ENCODE measurements around the gene ASAP3.

The ASAP3 gene

DNA sequence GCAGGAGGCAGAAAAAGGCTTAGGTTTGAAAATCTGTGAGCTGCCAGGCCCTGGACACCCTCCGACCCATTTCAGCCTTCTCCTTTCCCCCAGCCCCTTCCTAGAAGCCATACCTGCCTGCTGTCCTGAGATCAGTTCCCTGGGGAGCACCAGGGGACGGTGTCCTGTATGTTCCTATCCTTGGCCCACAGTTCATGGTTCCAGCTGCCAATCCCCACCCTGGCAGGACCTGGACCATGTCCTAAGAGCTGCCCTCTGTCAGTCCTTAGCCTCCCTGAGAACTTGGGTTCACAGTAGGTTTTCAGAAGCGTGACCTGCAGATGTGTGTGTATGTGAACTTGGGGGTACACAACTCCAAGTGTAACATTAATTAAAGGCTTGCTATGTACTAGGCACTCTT is 63.2 kb downstream of the ASAP3 start:
- Histone ChIP-seq H3K36me3 (ENCODE audit: control insufficient read depth in 2 of 2, insufficient read depth in 1 of 2, low read length in 2 of 2) (peaks cover 0 to 3% of the 10 kb centered on the region in 2 experiments; a peak in 1 of 3 replicates), H3K4me3 (ENCODE audit: low read depth, low read length) (no peak overlapping the region), H3K4me1 (ENCODE audit: control insufficient read depth, insufficient read depth, low read length) (no peaks in the 10 kb centered on the region), H3K27ac (ENCODE audit: extremely low read depth, low read depth, low read length) (no peak overlapping the region), H3K9me3 (ENCODE audit: control insufficient read depth, insufficient read depth, low read depth, low read length) (no peaks in the 10 kb centered on the region)
- TF ChIP-seq ZNF2 (tag by site-specific recombination; IDR thresholded peaks at IDR 0.05) (no peak), ZFP3 (tag by site-specific recombination; IDR thresholded peaks at IDR 0.05; ENCODE audit: low read depth) (no peak), ZNF350 (tag by site-specific recombination; IDR thresholded peaks at IDR 0.05) (no peak), MYNN (tag by site-specific recombination; IDR thresholded peaks at IDR 0.05; ENCODE audit: borderline replicate concordance) (no peak), WT1 (tag by site-specific recombination; IDR thresholded peaks at IDR 0.05) (no peak), SCRT1 (tag by site-specific recombination; IDR thresholded peaks at IDR 0.05; ENCODE audit: borderline replicate concordance) (no peak), ZNF585B (tag by site-specific recombination; IDR thresholded peaks at IDR 0.05) (no peak), ZNF174 (tag by site-specific recombination; IDR thresholded peaks at IDR 0.05) (no peak), SCRT2 (tag by site-specific recombination; IDR thresholded peaks at IDR 0.05) (no peak), YY2 (tag by site-specific recombination; IDR thresholded peaks at IDR 0.05) (no peak), ZNF830 (tag by site-specific recombination; IDR thresholded peaks at IDR 0.05; ENCODE audit: low read depth) (no peak), ZNF175 (tag by site-specific recombination; IDR thresholded peaks at IDR 0.05) (no peak), ZNF571 (tag by site-specific recombination; IDR thresholded peaks at IDR 0.05) (no peak)
- TF ChIP-seq, protein P1, sequence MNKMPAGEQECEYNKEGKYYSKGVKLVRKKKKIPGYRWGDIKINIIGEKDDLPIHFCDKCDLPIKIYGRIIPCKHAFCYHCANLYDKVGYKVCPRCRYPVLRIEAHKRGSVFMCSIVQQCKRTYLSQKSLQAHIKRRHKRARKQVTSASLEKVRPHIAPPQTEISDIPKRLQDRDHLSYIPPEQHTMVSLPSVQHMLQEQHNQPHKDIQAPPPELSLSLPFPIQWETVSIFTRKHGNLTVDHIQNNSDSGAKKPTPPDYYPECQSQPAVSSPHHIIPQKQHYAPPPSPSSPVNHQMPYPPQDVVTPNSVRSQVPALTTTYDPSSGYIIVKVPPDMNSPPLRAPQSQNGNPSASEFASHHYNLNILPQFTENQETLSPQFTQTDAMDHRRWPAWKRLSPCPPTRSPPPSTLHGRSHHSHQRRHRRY (tag by site-specific recombination; IDR thresholded peaks at IDR 0.05) = no peak
- TF ChIP-seq, protein P2, sequence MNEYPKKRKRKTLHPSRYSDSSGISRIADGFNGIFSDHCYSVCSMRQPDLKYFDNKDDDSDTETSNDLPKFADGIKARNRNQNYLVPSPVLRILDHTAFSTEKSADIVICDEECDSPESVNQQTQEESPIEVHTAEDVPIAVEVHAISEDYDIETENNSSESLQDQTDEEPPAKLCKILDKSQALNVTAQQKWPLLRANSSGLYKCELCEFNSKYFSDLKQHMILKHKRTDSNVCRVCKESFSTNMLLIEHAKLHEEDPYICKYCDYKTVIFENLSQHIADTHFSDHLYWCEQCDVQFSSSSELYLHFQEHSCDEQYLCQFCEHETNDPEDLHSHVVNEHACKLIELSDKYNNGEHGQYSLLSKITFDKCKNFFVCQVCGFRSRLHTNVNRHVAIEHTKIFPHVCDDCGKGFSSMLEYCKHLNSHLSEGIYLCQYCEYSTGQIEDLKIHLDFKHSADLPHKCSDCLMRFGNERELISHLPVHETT (tag by site-specific recombination; IDR thresholded peaks at IDR 0.05) = no peak
- TF ChIP-seq, protein P3, sequence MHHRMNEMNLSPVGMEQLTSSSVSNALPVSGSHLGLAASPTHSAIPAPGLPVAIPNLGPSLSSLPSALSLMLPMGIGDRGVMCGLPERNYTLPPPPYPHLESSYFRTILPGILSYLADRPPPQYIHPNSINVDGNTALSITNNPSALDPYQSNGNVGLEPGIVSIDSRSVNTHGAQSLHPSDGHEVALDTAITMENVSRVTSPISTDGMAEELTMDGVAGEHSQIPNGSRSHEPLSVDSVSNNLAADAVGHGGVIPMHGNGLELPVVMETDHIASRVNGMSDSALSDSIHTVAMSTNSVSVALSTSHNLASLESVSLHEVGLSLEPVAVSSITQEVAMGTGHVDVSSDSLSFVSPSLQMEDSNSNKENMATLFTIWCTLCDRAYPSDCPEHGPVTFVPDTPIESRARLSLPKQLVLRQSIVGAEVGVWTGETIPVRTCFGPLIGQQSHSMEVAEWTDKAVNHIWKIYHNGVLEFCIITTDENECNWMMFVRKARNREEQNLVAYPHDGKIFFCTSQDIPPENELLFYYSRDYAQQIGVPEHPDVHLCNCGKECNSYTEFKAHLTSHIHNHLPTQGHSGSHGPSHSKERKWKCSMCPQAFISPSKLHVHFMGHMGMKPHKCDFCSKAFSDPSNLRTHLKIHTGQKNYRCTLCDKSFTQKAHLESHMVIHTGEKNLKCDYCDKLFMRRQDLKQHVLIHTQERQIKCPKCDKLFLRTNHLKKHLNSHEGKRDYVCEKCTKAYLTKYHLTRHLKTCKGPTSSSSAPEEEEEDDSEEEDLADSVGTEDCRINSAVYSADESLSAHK (tag by site-specific recombination; IDR thresholded peaks at IDR 0.05) = no peak
- TF ChIP-seq, protein P4, sequence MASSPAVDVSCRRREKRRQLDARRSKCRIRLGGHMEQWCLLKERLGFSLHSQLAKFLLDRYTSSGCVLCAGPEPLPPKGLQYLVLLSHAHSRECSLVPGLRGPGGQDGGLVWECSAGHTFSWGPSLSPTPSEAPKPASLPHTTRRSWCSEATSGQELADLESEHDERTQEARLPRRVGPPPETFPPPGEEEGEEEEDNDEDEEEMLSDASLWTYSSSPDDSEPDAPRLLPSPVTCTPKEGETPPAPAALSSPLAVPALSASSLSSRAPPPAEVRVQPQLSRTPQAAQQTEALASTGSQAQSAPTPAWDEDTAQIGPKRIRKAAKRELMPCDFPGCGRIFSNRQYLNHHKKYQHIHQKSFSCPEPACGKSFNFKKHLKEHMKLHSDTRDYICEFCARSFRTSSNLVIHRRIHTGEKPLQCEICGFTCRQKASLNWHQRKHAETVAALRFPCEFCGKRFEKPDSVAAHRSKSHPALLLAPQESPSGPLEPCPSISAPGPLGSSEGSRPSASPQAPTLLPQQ (tag by site-specific recombination; IDR thresholded peaks at IDR 0.05) = no peak
- TF ChIP-seq, protein P5, sequence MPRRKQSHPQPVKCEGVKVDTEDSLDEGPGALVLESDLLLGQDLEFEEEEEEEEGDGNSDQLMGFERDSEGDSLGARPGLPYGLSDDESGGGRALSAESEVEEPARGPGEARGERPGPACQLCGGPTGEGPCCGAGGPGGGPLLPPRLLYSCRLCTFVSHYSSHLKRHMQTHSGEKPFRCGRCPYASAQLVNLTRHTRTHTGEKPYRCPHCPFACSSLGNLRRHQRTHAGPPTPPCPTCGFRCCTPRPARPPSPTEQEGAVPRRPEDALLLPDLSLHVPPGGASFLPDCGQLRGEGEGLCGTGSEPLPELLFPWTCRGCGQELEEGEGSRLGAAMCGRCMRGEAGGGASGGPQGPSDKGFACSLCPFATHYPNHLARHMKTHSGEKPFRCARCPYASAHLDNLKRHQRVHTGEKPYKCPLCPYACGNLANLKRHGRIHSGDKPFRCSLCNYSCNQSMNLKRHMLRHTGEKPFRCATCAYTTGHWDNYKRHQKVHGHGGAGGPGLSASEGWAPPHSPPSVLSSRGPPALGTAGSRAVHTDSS (tag by site-specific recombination; IDR thresholded peaks at IDR 0.05) = no peak
- TF ChIP-seq, protein P6, sequence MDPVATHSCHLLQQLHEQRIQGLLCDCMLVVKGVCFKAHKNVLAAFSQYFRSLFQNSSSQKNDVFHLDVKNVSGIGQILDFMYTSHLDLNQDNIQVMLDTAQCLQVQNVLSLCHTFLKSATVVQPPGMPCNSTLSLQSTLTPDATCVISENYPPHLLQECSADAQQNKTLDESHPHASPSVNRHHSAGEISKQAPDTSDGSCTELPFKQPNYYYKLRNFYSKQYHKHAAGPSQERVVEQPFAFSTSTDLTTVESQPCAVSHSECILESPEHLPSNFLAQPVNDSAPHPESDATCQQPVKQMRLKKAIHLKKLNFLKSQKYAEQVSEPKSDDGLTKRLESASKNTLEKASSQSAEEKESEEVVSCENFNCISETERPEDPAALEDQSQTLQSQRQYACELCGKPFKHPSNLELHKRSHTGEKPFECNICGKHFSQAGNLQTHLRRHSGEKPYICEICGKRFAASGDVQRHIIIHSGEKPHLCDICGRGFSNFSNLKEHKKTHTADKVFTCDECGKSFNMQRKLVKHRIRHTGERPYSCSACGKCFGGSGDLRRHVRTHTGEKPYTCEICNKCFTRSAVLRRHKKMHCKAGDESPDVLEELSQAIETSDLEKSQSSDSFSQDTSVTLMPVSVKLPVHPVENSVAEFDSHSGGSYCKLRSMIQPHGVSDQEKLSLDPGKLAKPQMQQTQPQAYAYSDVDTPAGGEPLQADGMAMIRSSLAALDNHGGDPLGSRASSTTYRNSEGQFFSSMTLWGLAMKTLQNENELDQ (tag by site-specific recombination; IDR thresholded peaks at IDR 0.05; ENCODE audit: low read depth) = no peak
- ChIA-PET POLR2A (interaction anchor here (0.6 kb wide), 1 partner anchor 110 kb away, joined by 4 read pairs; the partner anchor contains the start of gene E2F2), CTCF (interaction anchor here (4.1 kb wide), 1 partner anchor 17 kb away, joined by 18 read pairs; no protein-coding TSS in a partner anchor)
